H54 (cell line): ENCODE data around the gene PARVB.

ENCODE experiments used
- DNase-seq: peaks from one replicate; pipeline ENCODE4 v3.0.0; 2011; ENCODE audit warnings: low spot score, mixed read lengths; ENCODE audit not compliant: insufficient read length
- FAIRE-seq: peaks from 3 replicates; lab custom pipeline; 2011; peaks lifted over from hg19 to GRCh38; lab: Jason Lieb, UNC
- POLR2A ChIP-seq: IDR thresholded peaks from 2 replicates; pipeline ENCODE4 v1.6.1; 2011; ENCODE audit warnings: low read depth, mild to moderate bottlenecking, low read length

PARVB gene

GRCh38 chr22:44190381-44190976, 166.4 kb downstream of the PARVB start:
- FAIRE-seq = no peak
- TF ChIP-seq POLR2A = no peak
- no peak for DNase-seq

GRCh38 chr22:44191036-44191454, 166.9 kb downstream of the PARVB start:
- no peak for TF ChIP-seq POLR2A
- DNase-seq (no peak), FAIRE-seq (no peak)

GRCh38 chr22:44192098-44192815, 168.2 kb downstream of the PARVB start:
- no peak for TF ChIP-seq POLR2A
- FAIRE-seq = no peak
- DNase-seq = peak; percentile 26

- TF ChIP-seq POLR2A = no peak
- FAIRE-seq (no peak), DNase-seq (peak; percentile 16)
Measured at GRCh38 chr22:44192816-44193534, 168.9 kb downstream of the PARVB start.

- TF ChIP-seq POLR2A = no peak
Measured at GRCh38 chr22:44193535-44193891, 169.4 kb downstream of the PARVB start.

GRCh38 chr22:44194569-44194968, 170.5 kb downstream of the PARVB start:
- TF ChIP-seq POLR2A = no peak
- no peak for DNase-seq
- no peak for FAIRE-seq

More at GRCh38 chr22:44193535-44193891, 169.4 kb downstream of the PARVB start:
- DNase-seq (no peak), FAIRE-seq (no peak)

- DNase-seq = no peak
- TF ChIP-seq POLR2A = no peak
- FAIRE-seq = no peak
Measured at GRCh38 chr22:44195189-44195871, 171.2 kb downstream of the PARVB start.

- no peak for DNase-seq
- FAIRE-seq = no peak
- no peak for TF ChIP-seq POLR2A
Measured at GRCh38 chr22:44196241-44196640, 172.1 kb downstream of the PARVB start.

GRCh38 chr22:44196731-44197131, 172.6 kb downstream of the PARVB start:
- no peak for TF ChIP-seq POLR2A
- DNase-seq (no peak), FAIRE-seq (no peak)

- DNase-seq (no peak), FAIRE-seq (no peak)
- no peak for TF ChIP-seq POLR2A
Measured at GRCh38 chr22:44197271-44197670, 173.2 kb downstream of the PARVB start.

- TF ChIP-seq POLR2A = no peak
- no peak for DNase-seq
- no peak for FAIRE-seq
Measured at GRCh38 chr22:44199164-44199563, 175.1 kb downstream of the PARVB start.

GRCh38 chr22:44199866-44200265, 175.8 kb downstream of the PARVB start:
- no peak for FAIRE-seq
- DNase-seq = no peak
- no peak for TF ChIP-seq POLR2A

GRCh38 chr22:44200451-44200850, 176.3 kb downstream of the PARVB start:
- FAIRE-seq = no peak
- TF ChIP-seq POLR2A = no peak
- DNase-seq = no peak

- no peak for TF ChIP-seq POLR2A
- FAIRE-seq (no peak), DNase-seq (no peak)
Measured at GRCh38 chr22:44200855-44201550, 176.9 kb downstream of the PARVB start.
